IMR-90 (cell line): ENCODE data around the gene C17orf78. TPM values are rescaled to one million over a fixed set of nuclear protein-coding genes. Genes with fewer than 3 reads are reported as not detected.

Source experiments
- ATAC-seq: fragments of 200-7000 bp; cut with Tn5 transposase; 2 replicates; pipeline ENCODE4 v1.9.1; 2020; ENCODE audit warnings: low read depth, mild to moderate bottlenecking, moderate library complexity
- BruUV-seq: library from RNA; stranded (reverse); fragments of 400-500 nt; replicated peaks from 2 replicates; lab custom pipeline; 2021; lab: Mats Ljungman, UMichigan
- CTCF ChIA-PET: fragments of 300-600 bp; formaldehyde crosslinking; extraction: SDS; loops from one replicate; lab custom pipeline; 2021; ENCODE audit warnings: antibody characterized with exemption; lab: Yijun Ruan, JAX
- POLR2A ChIA-PET: fragments of 300-600 bp; sonication (Branson Sonifier 250); formaldehyde crosslinking; loops from one replicate; lab custom pipeline; 2022; ENCODE audit warnings: antibody characterized with exemption; ENCODE audit not compliant: unreplicated experiment; lab: Charles Lee
- DNase-seq: peaks from one replicate; pipeline ENCODE4 v3.0.0; 2013
- H2AFZ ChIP-seq: replicated peaks from 2 replicates; pipeline ENCODE3; 2013; ENCODE audit warnings: low read length, mild to moderate bottlenecking; ENCODE audit not compliant: poor library complexity
- H2AK5ac ChIP-seq: 2 replicates; pipeline ENCODE4 v1.6.1; 2013; ENCODE audit warnings: low read depth, low read length, inconsistent platforms
- H2AK9ac ChIP-seq: replicated peaks from 2 replicates; pipeline ENCODE3; 2013; ENCODE audit warnings: mild to moderate bottlenecking, low read depth, low read length, moderate library complexity; ENCODE audit not compliant: poor library complexity
- H2BK120ac ChIP-seq: 2 replicates; pipeline ENCODE4 v1.6.1; 2013; ENCODE audit warnings: low read depth, low read length, inconsistent platforms
- H2BK15ac ChIP-seq: 3 replicates; pipeline ENCODE4 v1.6.1; 2013; ENCODE audit warnings: low read depth, low read length, inconsistent platforms
- H2BK20ac ChIP-seq: 2 replicates; pipeline ENCODE4 v1.6.1; 2013; ENCODE audit warnings: low read depth, mild to moderate bottlenecking, inconsistent platforms, low read length, moderate library complexity
- H2BK5ac ChIP-seq: 2 replicates; pipeline ENCODE4 v1.6.1; 2013; ENCODE audit warnings: mild to moderate bottlenecking, low read depth, low read length, inconsistent platforms; ENCODE audit not compliant: poor library complexity, severe bottlenecking
- H3K14ac ChIP-seq: replicated peaks from 2 replicates; pipeline ENCODE4 v1.6.1; 2013; ENCODE audit warnings: low read depth, low read length, inconsistent platforms
- H3K18ac ChIP-seq: 2 replicates; pipeline ENCODE4 v1.6.1; 2013; ENCODE audit warnings: low read depth, low read length, control low read depth
- H3K23ac ChIP-seq: 2 replicates; pipeline ENCODE4 v1.6.1; 2013; ENCODE audit warnings: low read depth, low read length, inconsistent platforms
- H3K27ac ChIP-seq: 2 replicates; pipeline ENCODE4 v1.5.1; 2013; ENCODE audit warnings: mild to moderate bottlenecking, control low read depth, low read length; ENCODE audit not compliant: insufficient read depth
- H3K27me3 ChIP-seq: 2 replicates; pipeline ENCODE4 v1.6.1; 2013; ENCODE audit warnings: low read length; ENCODE audit not compliant: control insufficient read depth, insufficient read depth
- H3K36me3 ChIP-seq: 2 replicates; pipeline ENCODE4 v1.6.1; 2013; ENCODE audit warnings: low read length, mixed read lengths; ENCODE audit not compliant: control insufficient read depth, insufficient read depth
- H3K4ac ChIP-seq: 2 replicates; pipeline ENCODE4 v1.6.1; 2013; ENCODE audit warnings: low read depth, low read length, inconsistent platforms
- H3K4me1 ChIP-seq: 2 replicates; pipeline ENCODE4 v1.6.1; 2013; ENCODE audit warnings: low read length, mixed read lengths; ENCODE audit not compliant: control insufficient read depth, insufficient read depth
- H3K4me2 ChIP-seq: 2 replicates; pipeline ENCODE4 v1.6.1; 2013; ENCODE audit warnings: low read depth, mild to moderate bottlenecking, control low read depth, low read length, moderate library complexity
- H3K4me3 ChIP-seq: 2 replicates; pipeline ENCODE4 v1.5.1; 2013; ENCODE audit warnings: low read depth, mild to moderate bottlenecking, control low read depth, low read length, moderate library complexity; ENCODE audit not compliant: insufficient read depth
- H3K56ac ChIP-seq: 2 replicates; pipeline ENCODE4 v1.6.1; 2013; ENCODE audit warnings: low read length, inconsistent platforms; ENCODE audit not compliant: insufficient read depth; ENCODE audit errors: extremely low read depth
- H3K79me1 ChIP-seq, 2 experiments: 2 replicates each; pipeline ENCODE4 v1.6.1; 2013; ENCODE audit warnings: low read length in 2 of 2, inconsistent platforms in 1 of 2, low read depth in 1 of 2
- H3K9ac ChIP-seq: 2 replicates; pipeline ENCODE4 v1.6.1; 2013; ENCODE audit warnings: low read depth, low read length, control low read depth
- H3K9me1 ChIP-seq: 2 replicates; pipeline ENCODE4 v1.6.1; 2013; ENCODE audit warnings: low read length, inconsistent platforms; ENCODE audit not compliant: insufficient read depth
- H3K9me3 ChIP-seq: 2 replicates; pipeline ENCODE4 v1.6.1; 2013; ENCODE audit warnings: low read length; ENCODE audit not compliant: control insufficient read depth, insufficient read depth
- H4K20me1 ChIP-seq: 2 replicates; pipeline ENCODE4 v1.6.1; 2013; ENCODE audit warnings: low read length, inconsistent platforms; ENCODE audit not compliant: insufficient read depth
- H4K5ac ChIP-seq: 2 replicates; pipeline ENCODE4 v1.6.1; 2013; ENCODE audit warnings: mild to moderate bottlenecking, low read depth, low read length, control low read depth
- H4K8ac ChIP-seq, 2 experiments: 2 replicates each; pipeline ENCODE4 v1.6.1; 2013; ENCODE audit warnings: low read depth in 2 of 2, low read length in 2 of 2, control low read depth in 1 of 2, inconsistent platforms in 1 of 2
- H4K91ac ChIP-seq: 2 replicates; pipeline ENCODE4 v1.6.1; 2013; ENCODE audit warnings: low read depth, low read length, inconsistent platforms; ENCODE audit not compliant: insufficient read depth
- MAZ ChIP-seq: IDR thresholded peaks from 2 replicates; pipeline ENCODE4 v1.6.1; 2012; ENCODE audit warnings: low read depth, mild to moderate bottlenecking, low read length, improper control_type of control experiment, moderate library complexity, borderline replicate concordance
- WGBS, 2 experiments: methylation state at CpG; one replicate each; pipeline versions ENCODE4 v1.1.5 to v1.1.7; 2013; ENCODE audit warnings: missing lambda C conversion rate in 2 of 2; ENCODE audit not compliant: insufficient read length in 1 of 2; ENCODE audit errors: extremely low coverage in 2 of 2; 5-methylcytosine and 5-hydroxymethylcytosine counted together
- dilution Hi-C: fragments of 300-500 bp; cut with HindIII; formaldehyde crosslinking; loops from one replicate; pipeline ENCODE4 v1.14.3; 2018; ENCODE audit warnings: low sequenced_read_pairs; ENCODE audit not compliant: unreplicated experiment
- in situ Hi-C: fragments of 300-500 bp; cut with MboI; formaldehyde crosslinking; loops from 3 replicates; pipeline ENCODE4 v1.14.3; 2019; ENCODE audit warnings: low sequenced_read_pairs, inconsistent platforms, mixed read lengths
- intact Hi-C: fragments of 100-400 bp; cut with micrococcal nuclease; formaldehyde crosslinking; loops from 2 replicates; pipeline ENCODE4 v1.10.0; 2022
- polyA plus RNA-seq, 3 experiments: library from polyadenylated mRNA; depleted of rRNA; stranded (reverse); fragments of >200 nt; gene quantifications; 2 replicates each; pipeline ENCODE4 v1.2.3, GENCODE V29; 2012; ENCODE audit warnings: low replicate concordance in 1 of 3
- total RNA-seq: library from RNA; depleted of rRNA; stranded (reverse); fragments of >200 nt; gene quantifications from 2 replicates; pipeline ENCODE4 v1.2.3, GENCODE V29; 2012

The C17orf78 gene
- total and polyA plus RNA-seq, 2 of the 4 experiments (the other 2 are of a cell fraction) = not detected

DNA sequence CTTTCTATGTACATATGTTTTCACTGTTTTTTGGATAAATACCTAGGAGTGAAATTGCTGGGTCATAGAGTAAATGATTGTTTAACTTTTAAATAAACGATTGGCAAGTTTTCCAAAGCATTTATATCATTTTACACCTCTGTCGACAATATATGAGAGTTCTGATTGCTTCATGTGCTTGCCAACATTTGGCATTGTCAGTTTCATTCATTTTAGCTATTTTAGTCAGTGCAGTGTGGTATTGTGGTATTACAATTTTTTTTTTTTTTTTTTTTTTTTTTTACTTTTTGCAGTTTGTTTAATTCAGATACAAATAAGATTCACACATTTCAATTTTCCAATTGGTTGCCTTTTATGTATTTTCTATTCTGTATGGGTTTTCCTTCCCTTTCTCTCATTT is 56.9 kb downstream of the C17orf78 start:
- in situ Hi-C loops = no loop called here
- POLR2A ChIA-PET = no interaction called here

More for the DNA sequence above, 56.9 kb downstream of the C17orf78 start:
- no peak overlapping the region for H2BK5ac ChIP-seq
- H3K4me1 ChIP-seq = no peaks in the 10 kb centered on the region; the same call in 1 of the 2 replicates
- no peak overlapping the region for H2BK20ac ChIP-seq
- no peak overlapping the region for H3K4ac ChIP-seq
- H3K23ac ChIP-seq = no peak overlapping the region
- CTCF ChIA-PET = interaction anchor here (0.5 kb wide), 1 partner anchor 80 kb away, joined by 3 read pairs; no protein-coding TSS in a partner anchor
- no peaks in the 10 kb centered on the region for H4K20me1 ChIP-seq
- DNase-seq = no peak
- intact Hi-C loops (no loop called here), dilution Hi-C loops (no loop called here)
- no peaks in the 10 kb centered on the region for H3K27me3 ChIP-seq
- H4K5ac ChIP-seq = no peak overlapping the region
- no peak overlapping the region for H2AFZ ChIP-seq
- H3K18ac ChIP-seq = no peak overlapping the region
- no peak overlapping the region for H4K91ac ChIP-seq
- H3K79me1 ChIP-seq = peaks cover 12 to 42% of the 10 kb centered on the region in 2 experiments
- H3K56ac ChIP-seq = no peak overlapping the region
- WGBS, 2 experiments = no CpG with 5 or more reads among the region's 2 CpGs
- BruUV-seq = no TSS peak
- no peaks in the 10 kb centered on the region for H3K9me3 ChIP-seq
- no peak overlapping the region for H3K4me3 ChIP-seq
- no peak for ATAC-seq
- no peak overlapping the region for H2BK15ac ChIP-seq
- H3K9ac ChIP-seq = no peak overlapping the region
- H3K27ac ChIP-seq = no peak overlapping the region
- H2BK120ac ChIP-seq = no peak overlapping the region
- H2AK5ac ChIP-seq = no peak overlapping the region
- TF ChIP-seq MAZ = no peak
- no peak overlapping the region for H3K14ac ChIP-seq
- no peak overlapping the region for H4K8ac ChIP-seq
- no peak overlapping the region for H3K4me2 ChIP-seq
- H3K9me1 ChIP-seq = no peaks in the 10 kb centered on the region
- H3K36me3 ChIP-seq = peaks cover 18% of the 10 kb centered on the region
- no peak overlapping the region for H2AK9ac ChIP-seq
